PC-9 (cell line): ENCODE data around the gene PPP2R5C.

Experiments
- CTCF ChIP-seq: fragments of 200-600 bp; sonication (generic); conservative IDR thresholded peaks from 2 replicates; pipeline ENCODE4 v1.6.1; 2017; ENCODE audit warnings: mixed run types, antibody characterized with exemption, mild to moderate bottlenecking, moderate library complexity
- EZH2 ChIP-seq: fragments of 200-600 bp; sonication (generic); IDR thresholded peaks from 2 replicates; pipeline ENCODE4 v1.8.0; 2017; ENCODE audit warnings: antibody characterized with exemption, low read depth

GRCh38 chr14:101964297-101965180 lies 203.0 kb downstream of the PPP2R5C start, which contains the start of gene DYNC1H1:
- no peak; the same call in 1 of the 2 replicates for TF ChIP-seq CTCF
- no peak for TF ChIP-seq EZH2
